GM18519 (cell line): ENCODE data around the gene BIRC5.
A peak's percentile ranks its signal among the peaks of the same experiment; 100 is the strongest.
"Not testable (repeated sequence)": the region's sequence is repeated elsewhere in the genome, so short reads cannot be mapped to it uniquely, and the experiment has no call there.

Experiments
- ATAC-seq: cut with Tn5 transposase; IDR thresholded peaks from one replicate; pipeline ENCODE4 v1.9.1; 2021; ENCODE audit warnings: mild to moderate bottlenecking, moderate library complexity; ENCODE audit not compliant: unreplicated experiment, low FRiP score

The BIRC5 gene

DNA sequence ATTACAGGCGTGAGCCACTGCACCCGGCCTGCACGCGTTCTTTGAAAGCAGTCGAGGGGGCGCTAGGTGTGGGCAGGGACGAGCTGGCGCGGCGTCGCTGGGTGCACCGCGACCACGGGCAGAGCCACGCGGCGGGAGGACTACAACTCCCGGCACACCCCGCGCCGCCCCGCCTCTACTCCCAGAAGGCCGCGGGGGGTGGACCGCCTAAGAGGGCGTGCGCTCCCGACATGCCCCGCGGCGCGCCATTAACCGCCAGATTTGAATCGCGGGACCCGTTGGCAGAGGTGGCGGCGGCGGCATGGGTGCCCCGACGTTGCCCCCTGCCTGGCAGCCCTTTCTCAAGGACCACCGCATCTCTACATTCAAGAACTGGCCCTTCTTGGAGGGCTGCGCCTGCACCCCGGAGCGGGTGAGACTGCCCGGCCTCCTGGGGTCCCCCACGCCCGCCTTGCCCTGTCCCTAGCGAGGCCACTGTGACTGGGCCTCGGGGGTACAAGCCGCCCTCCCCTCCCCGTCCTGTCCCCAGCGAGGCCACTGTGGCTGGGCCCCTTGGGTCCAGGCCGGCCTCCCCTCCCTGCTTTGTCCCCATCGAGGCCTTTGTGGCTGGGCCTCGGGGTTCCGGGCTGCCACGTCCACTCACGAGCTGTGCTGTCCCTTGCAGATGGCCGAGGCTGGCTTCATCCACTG is at the start of gene BIRC5:
Gene BIRC5 (plus strand): TSS at position 238 of the 690 bp plus-strand sequence. CDS start 64 bp downstream, at position 302.
- no peak for ATAC-seq

DNA sequence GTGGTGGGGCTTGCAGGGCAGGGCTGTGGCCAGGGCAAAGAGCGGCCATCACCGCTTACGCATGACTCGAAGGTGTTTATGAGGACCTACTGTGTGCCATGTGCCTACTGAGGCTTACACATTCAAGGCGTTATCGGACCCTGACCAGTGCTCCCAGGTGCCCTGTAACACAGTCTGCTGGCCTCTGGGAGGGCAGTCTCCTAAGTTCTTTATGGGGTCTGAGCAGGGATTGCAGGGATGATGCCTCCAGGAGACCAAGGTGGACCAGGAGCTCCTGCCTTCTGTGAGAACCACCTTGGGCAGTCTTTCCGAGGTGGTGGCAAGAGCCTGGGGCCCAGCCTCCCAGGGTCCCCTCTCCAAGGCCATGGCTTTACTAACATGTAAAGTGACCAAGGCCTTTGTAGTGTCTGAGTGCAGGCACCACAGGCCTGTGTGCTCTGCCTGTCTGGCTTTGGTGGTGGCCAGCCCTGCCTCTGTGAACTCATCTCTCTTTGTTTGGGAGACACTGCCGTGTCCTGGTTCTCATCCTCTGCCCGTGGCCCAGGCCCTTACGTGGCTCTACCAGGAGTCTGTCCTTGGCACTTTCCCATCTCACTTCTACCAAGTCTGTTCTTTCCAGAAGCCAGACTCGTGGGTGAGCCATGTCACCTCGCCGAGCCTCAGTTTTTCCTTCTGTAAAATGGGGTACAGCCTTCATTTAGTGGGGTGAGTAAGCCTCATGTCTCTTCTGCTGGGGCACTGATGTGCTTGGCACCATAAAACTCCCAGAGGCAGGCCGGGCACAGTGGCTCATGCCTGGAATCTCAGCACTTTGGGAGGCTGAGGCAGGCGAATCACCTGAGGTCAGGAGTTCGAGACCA is 49.1 kb upstream of the BIRC5 start:
- no peak for ATAC-seq

DNA sequence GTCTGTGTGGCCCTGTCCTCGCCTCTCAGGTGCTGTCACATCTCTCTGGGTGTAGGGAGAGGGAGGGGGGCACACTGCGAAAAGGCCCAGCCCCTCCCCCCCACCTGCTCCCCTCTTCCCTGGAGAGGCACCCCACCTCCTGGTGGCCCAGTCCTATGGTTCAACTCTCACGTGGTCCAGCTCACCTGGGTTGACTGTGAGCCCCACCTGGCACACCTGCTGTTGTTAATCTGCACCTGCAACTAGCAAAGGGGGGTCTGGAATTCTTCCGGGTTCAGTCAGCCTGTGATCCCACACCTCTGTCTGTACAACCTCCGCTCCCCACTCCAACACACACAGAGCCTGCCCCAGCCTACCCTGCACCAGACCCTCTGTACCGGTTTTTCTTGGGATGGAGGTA is 47.6 kb upstream of the BIRC5 start:
- no peak for ATAC-seq

DNA sequence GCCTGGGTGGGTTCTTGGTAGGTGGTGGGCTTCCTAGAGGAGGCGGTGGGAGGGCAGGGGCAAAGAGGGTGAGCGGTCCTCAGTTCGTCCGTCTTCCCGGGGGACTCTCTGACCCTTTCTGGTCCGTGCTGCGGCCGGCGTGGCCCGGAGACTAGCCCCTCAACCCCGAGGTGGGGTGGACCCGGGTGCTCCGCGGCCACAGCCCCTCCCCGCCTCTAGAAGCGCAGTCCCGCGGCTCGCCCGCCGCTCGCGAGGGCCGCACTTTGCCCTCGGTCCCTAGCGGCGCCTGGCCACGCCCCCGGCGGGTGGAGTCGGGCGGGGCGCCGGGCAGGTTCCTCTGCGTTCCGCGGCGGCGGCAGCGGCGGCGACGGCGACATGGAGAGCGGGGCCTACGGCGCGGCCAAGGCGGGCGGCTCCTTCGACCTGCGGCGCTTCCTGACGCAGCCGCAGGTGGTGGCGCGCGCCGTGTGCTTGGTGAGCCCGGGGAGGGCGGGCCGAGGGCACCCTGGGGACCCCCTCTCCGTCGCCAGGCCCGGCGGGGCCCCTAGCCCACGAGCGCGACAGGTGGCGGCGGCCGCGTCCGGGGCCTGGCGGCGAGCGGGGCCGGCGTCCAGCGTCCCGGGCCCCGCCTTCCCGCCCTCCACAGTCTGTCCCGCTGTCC is 45.7 kb upstream of the BIRC5 start, which contains the start of gene SYNGR2:
Gene SYNGR2 (plus strand): TSS at position 340 of the 661 bp plus-strand sequence. CDS start 36 bp downstream, at position 376.
- ATAC-seq = peak; percentile 36

DNA sequence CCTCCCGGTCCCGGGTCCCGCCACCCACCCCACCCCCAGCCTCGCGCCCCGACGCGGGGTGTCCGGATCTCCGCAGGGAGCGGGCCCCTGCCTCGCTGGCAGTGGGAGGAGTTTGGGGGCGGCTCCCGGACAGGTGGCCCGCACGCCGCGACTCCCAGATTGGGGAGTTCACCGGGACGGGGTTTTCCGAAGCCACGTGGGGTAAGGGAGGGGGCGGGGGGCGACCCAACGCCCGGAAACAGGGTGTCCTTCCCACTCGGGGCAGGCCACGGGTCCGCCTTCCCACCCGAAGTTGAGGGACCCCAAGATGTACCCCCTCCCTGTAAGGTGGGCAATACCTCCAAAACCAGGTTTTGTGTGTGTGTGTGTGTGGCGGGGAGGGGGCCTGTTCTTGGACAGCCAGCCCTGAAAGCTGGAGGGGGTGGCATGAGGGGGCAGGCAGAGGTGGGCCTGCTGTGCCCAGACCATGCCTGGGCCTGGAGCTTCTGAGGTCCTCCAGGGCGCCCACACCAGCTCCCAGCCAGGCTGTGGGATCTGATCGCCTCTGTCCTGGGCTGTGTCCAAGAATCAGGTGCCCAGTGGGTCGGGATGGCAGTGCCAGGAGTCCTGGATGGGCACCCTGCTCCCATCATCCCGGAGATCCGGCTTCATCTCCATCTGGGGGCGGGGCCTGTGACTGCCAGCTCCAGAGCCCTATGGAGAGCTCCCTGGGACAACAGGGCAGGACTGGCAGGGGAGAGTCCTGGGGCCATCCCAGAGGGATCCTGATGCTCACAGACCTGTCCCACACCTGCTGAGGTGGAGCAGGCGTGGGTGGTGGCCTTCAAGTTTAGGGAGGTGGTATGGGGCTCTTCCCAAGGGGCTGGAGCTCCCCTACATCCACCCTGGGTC is 44.9 kb upstream of the BIRC5 start:
- peak; percentile 4 for ATAC-seq

DNA sequence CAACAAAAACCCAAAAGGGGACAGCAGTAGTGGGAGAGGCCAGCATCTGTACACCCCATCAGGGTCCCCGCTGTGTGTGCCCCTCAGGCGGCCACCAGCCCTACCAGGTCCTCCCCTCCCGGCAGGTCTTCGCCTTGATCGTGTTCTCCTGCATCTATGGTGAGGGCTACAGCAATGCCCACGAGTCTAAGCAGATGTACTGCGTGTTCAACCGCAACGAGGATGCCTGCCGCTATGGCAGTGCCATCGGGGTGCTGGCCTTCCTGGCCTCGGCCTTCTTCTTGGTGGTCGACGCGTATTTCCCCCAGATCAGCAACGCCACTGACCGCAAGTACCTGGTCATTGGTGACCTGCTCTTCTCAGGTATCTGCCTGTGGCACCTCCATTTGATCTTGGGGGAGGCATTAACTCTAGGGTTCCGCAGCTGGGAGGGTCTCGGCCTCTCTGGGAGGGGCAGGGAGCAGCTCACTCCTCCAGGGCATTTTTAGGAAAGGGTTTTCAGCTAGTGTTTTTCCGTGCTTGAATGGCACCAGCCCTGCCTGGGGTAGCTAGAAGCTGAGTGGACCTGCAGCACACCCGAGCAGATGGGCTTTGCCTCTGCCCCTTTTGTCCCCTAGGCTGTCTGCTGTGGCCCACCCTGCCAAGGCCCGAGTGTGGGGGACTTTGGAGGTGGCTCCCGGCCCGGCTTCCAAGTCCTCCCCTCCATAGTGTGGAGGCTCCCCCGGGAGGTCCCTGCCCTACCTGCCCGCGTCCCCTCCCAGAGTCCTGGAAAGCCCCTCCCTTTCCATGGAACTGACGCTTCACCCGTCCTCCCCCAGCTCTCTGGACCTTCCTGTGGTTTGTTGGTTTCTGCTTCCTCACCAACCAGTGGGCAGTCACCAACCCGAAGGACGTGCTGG is 43.1 kb upstream of the BIRC5 start:
- no peak for ATAC-seq

DNA sequence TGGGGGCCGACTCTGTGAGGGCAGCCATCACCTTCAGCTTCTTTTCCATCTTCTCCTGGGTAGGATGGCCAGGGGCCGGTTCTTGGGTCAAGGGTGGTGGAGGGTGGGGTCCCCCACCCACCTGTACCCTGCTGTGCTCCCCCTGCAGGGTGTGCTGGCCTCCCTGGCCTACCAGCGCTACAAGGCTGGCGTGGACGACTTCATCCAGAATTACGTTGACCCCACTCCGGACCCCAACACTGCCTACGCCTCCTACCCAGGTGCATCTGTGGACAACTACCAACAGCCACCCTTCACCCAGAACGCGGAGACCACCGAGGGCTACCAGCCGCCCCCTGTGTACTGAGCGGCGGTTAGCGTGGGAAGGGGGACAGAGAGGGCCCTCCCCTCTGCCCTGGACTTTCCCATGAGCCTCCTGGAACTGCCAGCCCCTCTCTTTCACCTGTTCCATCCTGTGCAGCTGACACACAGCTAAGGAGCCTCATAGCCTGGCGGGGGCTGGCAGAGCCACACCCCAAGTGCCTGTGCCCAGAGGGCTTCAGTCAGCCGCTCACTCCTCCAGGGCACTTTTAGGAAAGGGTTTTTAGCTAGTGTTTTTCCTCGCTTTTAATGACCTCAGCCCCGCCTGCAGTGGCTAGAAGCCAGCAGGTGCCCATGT is 42.3 kb upstream of the BIRC5 start:
- not testable (repeated sequence) for ATAC-seq

DNA sequence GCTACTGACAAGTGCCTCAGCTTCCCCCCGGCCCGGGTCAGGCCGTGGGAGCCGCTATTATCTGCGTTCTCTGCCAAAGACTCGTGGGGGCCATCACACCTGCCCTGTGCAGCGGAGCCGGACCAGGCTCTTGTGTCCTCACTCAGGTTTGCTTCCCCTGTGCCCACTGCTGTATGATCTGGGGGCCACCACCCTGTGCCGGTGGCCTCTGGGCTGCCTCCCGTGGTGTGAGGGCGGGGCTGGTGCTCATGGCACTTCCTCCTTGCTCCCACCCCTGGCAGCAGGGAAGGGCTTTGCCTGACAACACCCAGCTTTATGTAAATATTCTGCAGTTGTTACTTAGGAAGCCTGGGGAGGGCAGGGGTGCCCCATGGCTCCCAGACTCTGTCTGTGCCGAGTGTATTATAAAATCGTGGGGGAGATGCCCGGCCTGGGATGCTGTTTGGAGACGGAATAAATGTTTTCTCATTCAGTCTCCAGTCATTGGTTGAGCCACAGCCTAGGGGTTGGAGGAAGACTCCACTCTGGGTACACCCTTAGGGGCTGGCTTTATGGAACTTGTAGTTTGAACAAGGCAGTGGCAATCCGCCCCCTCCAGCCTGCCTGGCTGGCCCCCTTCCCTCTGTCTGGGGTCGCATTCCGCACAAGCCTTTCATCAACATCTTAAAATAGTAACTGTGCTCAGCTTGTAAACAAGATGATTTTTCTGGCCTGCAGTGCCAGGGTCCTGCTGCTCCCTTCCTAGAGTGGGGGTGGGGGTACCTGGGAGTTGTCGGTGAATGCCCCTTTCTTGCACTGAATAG is 41.6 kb upstream of the BIRC5 start:
- no peak for ATAC-seq

DNA sequence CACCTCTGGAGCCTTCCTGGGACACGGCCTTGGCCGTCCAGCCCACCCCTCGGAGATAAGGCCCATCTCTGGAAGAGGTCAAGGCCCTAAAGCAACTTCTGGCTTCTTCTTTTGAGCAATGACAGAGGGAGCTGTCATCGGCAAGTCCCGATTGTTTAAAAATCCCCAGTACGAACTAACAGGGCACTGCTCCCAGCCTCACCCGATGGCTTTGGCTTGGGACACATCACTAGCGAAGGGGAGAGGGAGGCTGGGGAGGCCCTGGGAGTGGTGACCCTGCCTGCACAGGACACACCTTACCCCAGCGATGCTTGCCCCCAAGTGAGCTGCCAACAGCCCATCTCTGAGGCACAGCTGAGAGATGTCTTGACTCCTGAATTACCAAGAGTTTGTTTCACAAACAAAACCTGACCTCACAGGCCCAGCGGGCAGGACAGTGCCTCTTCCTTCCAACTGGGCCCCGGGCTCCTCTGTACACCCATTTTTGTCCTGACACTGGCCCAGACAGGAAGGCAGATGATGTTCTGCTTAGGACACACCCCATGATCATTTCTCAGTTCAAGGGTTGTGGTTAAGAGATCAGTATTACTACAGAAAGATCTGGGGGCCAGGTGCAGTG is 40.8 kb upstream of the BIRC5 start:
- ATAC-seq = no peak

DNA sequence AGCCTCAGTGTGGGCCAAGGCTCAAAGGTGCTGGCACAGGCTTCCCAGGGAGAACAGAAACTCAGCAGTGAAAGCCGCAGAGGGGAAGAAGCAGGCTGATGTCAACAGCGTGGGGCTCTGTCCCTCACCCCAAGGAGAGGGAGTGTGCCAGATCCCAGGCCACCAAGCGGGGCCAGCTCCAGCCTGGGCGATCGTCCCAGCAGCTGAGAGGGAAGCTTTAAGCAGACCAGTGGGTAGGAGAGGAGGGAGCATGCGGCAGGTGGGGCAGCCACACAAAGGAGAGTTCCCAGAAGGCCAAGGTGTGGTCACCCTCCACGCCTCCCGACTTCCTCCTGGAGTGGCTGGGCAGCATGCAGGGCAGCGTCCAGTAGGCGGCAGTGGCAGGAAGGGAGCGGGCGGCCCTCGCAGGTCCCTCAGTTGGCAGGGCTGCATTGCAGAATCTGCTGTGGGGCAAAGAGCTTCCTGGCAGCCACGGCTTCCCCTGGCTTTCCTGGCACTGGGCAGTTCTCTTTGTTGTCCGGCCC is 39.6 kb upstream of the BIRC5 start:
- ATAC-seq = no peak

DNA sequence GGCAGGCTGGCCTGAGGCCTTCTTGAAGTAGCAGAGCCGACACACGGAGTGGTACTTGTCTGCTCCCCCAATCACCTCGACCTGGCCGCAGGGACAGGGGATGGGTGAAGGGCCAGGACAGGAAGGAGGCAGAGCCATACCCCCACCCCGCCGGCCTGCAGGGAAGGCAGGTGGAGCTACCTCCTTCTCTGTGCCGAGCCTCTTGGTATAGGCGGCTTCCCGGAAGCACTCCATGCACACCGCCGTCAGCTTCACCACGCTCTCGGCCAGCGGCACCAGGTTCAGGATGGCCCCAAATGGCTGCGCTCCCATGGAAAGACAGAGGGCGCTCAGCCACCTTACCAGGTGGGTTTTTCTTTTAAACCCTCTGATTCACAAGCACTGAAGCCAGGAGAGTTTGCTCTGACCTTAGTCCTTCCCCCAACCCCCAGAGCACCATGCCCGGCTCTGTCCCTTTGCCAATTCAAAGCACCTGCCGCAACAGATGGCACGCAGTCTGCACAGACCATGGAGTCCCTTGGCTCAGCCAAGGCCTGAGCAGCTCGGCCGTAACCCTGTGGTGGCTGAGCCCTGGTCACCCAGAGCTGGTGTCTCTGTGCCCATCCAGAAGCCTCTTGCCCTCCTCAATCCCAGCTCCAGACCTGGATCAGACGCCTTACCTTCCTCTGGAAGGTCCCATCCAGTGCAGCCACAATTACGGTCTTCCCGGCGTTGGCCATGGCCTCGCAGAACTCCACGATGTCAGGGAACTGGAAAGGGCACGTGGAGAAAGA is 39.0 kb upstream of the BIRC5 start:
- ATAC-seq = no peak

DNA sequence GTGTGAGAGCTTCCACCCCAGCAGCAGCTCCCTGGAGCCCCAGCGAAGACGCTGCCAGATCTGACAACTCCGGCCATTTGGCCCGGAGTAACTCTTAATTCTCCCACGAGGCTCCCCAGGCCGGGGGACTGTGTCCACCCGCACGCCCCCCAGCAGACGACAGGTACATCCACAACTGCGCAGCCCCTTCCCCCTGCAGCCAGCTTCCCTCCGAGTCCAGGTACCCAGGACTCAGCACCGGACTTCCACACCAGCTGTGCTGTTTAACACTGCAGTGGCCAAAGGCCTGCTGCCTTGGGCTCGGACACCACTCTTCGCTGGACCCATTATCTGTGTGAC is 38.4 kb upstream of the BIRC5 start:
- ATAC-seq = no peak

DNA sequence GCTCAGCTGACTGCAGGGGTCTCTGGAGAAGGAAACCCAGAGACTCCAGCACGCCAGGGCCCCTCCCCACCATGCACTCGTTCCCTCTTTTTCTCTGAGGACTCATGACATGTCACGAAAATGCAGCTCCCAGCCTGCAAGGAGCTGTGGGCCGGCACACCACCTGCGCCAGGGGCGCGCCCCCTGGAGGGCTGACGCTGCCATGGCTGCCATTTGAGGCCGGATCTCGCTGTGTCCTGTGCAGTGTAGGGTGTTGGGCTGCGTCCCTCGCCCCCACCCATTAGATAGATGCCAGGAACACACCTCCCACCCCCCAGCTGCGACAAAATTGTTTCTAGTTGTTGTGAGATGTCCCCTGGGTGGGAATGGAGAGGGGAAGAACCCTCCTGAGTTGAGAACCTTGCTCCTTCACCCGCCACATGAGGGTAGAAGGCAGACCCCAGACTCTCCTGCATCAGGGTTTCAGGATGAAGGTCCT is 37.5 kb upstream of the BIRC5 start:
- no peak for ATAC-seq

DNA sequence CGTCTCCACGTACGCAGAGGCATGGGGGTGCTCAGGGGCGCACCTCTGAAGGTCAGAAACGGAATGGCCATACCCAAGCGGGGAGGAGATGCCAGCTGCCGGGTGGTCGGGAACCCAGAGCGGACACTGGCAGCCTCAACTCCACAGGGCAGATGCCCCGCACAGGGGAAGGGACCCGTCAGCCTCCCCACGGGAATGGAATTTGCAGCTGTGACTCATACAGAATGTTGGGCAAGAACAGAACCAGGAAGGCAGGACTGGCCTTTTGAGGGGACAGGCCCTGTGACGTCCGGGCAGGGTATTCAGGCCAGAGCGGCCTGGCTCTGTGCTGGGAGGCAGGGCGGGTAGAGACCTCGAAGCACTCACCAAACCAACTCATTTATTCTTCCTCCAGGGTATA is 34.7 kb upstream of the BIRC5 start:
- ATAC-seq = no peak

DNA sequence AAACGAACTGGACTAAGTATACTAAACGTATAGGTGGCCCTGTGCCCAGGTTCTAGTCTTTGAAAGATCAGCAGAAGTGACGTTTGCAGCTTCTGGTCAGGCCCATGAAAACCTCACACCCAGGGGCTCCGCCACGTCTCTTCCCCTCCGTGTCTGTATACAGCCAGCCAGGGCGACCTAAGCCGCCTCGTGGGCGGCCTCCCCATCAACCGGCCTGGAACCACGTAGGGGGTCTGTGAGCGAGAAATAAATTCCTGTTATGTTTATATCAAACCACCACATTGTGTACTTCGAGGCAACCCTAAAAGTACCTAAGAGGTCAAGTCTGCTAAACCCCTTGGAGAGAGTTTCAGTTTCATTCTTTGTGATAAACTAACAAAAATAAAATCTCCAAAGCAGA is 34.0 kb upstream of the BIRC5 start:
- ATAC-seq = no peak

DNA sequence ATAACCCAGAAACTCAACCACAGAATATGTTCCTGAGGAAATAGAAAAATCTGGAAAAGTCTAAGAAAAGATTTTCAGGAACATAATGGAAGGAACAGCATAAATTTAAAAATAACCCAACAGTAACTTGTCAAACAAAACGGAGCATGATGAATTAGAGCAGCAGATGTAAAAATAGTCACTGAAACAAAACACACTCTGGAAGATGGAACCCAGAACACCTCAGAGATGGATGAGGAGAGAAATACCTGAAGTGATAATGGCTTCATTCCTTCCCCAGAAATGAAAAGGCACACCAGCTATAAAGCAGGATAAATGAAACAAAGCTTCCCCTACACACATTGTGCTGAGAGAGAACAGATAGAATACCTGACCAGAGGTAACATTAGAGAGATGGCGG is 33.5 kb upstream of the BIRC5 start:
- ATAC-seq = no peak

DNA sequence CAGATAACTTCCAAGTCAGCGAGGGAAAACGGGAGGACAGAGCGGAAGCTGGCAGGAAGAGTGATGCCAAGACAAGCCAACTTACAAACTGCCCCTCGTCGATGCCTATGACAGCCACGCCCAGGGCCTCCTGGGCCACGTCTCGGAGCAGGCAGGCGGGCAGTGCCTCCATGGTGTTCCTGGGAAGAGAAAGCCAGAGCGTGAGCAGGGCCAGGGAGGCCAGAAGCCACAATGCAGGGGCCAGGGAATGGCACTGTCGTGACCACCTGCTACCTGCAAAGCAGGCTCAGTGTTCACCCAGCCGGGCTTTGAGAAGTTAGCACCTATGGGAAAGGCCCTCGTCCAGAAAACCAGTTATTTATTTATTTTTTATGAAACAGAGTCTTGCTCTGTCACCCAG is 31.5 kb upstream of the BIRC5 start:
- ATAC-seq = no peak
